Adipocyte (in vitro differentiated cells): ENCODE data around the gene COL23A1.
"Not testable (repeated sequence)": the region's sequence is repeated elsewhere in the genome, so short reads cannot be mapped to it uniquely, and the experiment has no call there.

Source experiments
- DNase-seq: peaks from one replicate; pipeline ENCODE4 v3.0.0-alpha.2; 2015; ENCODE audit warnings: low read depth
- H3K27me3 ChIP-seq: replicated peaks from 2 replicates; pipeline ENCODE4 v1.7.0; 2013; ENCODE audit warnings: mild to moderate bottlenecking, low read length, moderate library complexity; ENCODE audit not compliant: control insufficient read depth, insufficient read depth
- H3K36me3 ChIP-seq: 2 replicates; pipeline ENCODE4 v1.7.0; 2013; ENCODE audit warnings: low read length, mild to moderate bottlenecking, moderate library complexity; ENCODE audit not compliant: control insufficient read depth, insufficient read depth, severe bottlenecking
- H3K4me1 ChIP-seq: 2 replicates; pipeline ENCODE4 v1.7.0; 2013; ENCODE audit warnings: mild to moderate bottlenecking, low read length, moderate library complexity; ENCODE audit not compliant: control insufficient read depth, insufficient read depth
- H3K4me3 ChIP-seq: 2 replicates; pipeline ENCODE4 v1.7.0; 2013; ENCODE audit warnings: mild to moderate bottlenecking, low read length, moderate library complexity
- H3K9ac ChIP-seq: 2 replicates; pipeline ENCODE4 v1.7.0; 2013; ENCODE audit warnings: mild to moderate bottlenecking, low read length, moderate library complexity
- H3K9me3 ChIP-seq: 2 replicates; pipeline ENCODE4 v1.7.0; 2013; ENCODE audit warnings: mild to moderate bottlenecking, low read length, moderate library complexity; ENCODE audit not compliant: control insufficient read depth

Gene COL23A1

DNA sequence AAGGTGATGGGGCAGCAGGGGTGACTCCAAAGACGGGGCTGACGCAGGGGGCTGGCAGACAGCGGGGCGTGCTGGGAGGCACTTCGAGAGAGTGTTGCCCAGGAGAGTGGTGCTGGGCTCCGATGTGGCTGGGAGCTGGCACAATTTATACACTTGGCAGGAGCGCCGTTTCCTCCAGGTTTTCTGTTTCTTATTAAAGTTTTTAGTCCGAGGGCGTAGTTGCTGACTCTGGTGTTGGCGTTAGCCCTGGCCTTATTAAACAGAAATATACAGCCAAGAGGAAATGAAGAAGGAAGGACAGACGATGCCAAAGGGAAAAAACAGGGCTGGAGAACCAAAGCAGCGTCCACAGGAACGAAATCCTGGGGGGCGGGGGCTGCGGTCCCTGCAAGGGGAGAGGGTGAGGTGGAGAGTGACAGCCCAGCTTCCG is 218.0 kb downstream of the COL23A1 start:
- H3K4me1 ChIP-seq: peaks cover 14% of the 10 kb centered on the region
- no peak for DNase-seq
- H3K27me3 ChIP-seq: peaks cover 37% of the 10 kb centered on the region
- H3K9me3 ChIP-seq: peaks cover 6% of the 10 kb centered on the region
- H3K4me3 ChIP-seq: peak overlapping the region; percentile 67
- no peaks in the 10 kb centered on the region for H3K36me3 ChIP-seq
- H3K9ac ChIP-seq: peak overlapping the region; percentile 42

DNA sequence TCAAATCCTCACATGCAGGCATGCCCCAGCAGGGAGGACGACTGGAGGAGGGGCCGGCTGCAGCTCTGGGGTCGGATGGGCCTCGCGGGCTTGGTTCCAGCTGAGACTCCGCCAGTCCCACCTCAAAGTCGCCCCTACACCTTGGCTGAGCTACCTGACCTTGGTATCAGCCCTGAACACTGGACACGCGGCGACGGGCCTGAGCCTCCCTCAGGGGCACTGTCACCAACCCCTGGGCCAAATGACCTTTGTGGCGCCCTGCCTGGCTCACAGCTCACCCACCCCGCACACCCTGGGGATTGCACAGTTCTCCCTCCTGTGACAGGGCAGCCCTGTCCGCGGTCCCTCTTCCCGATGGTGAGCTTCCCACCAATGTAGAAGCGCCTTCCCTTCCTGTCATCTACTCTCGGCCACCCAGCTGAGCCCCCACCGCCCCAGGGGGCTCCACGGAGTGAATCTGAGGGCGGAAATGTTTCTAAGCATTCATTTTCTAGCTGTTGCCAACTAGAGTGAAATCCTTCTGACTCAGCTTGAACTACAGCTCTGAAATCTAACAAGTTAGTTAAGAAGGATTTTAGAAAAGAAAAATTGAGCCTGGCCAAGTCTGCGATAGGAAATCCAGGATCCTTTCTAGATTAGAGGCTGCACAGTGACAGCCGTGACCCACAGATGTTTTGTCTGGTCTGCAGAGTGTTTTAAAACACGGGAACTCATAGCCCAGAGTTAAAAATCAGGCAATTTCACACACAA is 218.7 kb downstream of the COL23A1 start:
- peak overlapping the region; percentile 67 for H3K4me3 ChIP-seq
- peak overlapping the region; percentile 42 for H3K9ac ChIP-seq
- H3K27me3 ChIP-seq: peaks cover 37% of the 10 kb centered on the region
- no peak for DNase-seq
- peaks cover 14% of the 10 kb centered on the region for H3K4me1 ChIP-seq
- peaks cover 6% of the 10 kb centered on the region for H3K9me3 ChIP-seq
- H3K36me3 ChIP-seq: no peaks in the 10 kb centered on the region

DNA sequence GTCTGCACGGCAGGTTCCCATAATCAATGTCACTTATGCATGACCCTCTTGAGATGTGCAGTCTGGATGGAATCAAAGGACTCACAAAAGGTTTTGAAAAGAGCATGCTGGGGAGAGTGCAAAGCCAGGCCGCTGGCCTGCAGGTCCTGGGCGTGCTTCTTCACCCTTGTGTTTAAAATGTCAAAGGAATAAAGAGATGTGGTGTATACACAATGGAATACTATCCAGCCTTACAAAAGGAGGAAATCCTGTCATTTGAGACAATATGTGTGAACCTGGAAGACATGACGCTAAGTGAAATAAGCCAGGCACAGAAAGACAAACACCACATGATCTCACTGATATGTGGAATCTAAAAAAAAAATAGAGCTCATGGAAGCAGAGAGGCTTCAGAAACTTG is 220.1 kb downstream of the COL23A1 start:
- Histone ChIP-seq H3K9ac (no peak overlapping the region), H3K36me3 (no peaks in the 10 kb centered on the region), H3K9me3 (peaks cover 6% of the 10 kb centered on the region), H3K4me1 (peaks cover 14% of the 10 kb centered on the region), H3K27me3 (peaks cover 38% of the 10 kb centered on the region), H3K4me3 (no peak overlapping the region)
- DNase-seq: no peak

DNA sequence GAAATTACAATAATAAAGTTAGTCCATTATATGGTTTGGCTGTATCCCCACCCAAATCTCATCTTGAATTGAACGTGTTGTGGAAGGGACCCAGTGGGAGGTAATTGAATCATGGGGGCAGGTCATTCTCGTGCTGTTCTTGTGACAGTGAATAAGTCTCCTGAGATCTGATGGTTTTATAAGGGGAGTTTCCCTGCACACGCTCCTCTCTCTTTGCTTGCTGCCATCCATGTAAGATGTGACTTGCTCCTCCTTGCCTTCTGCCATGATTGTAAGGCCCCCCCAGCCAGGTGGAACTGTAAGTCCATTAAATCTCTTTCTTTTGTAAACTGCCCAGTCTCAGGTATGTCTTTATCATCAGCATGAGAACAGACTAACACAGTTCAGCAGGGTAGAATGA is 220.7 kb downstream of the COL23A1 start:
- not testable (repeated sequence) for H3K4me3 ChIP-seq, DNase-seq, H3K9me3 ChIP-seq, H3K36me3 ChIP-seq, H3K9ac ChIP-seq
- H3K27me3 ChIP-seq: peaks cover 34% of the 10 kb centered on the region
- H3K4me1 ChIP-seq: peaks cover 14% of the 10 kb centered on the region

DNA sequence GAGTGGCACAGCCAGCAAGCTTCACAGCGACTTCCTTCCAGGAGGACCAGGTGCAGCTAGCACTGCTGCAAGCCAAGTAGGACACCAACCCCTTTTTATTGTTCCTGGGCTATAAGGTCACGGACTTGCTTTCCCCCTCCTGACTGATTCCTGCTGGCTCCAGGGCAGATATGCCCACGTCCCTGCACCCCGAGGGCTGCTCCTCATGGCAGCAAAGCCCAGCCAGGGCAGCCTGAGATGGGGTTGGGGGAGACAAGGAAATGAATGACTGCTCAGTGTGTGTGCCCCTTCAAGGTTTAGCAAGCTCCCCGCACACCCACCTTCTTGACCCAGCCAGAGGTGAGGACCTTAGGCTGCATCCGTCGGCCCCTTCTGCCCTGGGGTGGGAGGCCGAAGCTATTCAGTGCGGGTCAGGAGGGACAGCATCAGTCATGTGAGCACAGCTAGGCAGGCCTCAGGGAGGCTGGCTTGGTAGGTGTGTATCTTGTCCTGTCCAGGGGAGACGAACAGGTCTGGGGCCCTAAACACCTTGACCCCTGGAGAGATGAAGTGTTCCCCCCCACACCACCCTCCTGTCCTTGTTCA is 221.4 kb downstream of the COL23A1 start:
- H3K9me3 ChIP-seq: peaks cover 6% of the 10 kb centered on the region
- no peak overlapping the region for H3K4me3 ChIP-seq
- no peak overlapping the region for H3K9ac ChIP-seq
- no peaks in the 10 kb centered on the region for H3K36me3 ChIP-seq
- H3K4me1 ChIP-seq: peaks cover 14% of the 10 kb centered on the region
- no peak for DNase-seq
- H3K27me3 ChIP-seq: peaks cover 31% of the 10 kb centered on the region

DNA sequence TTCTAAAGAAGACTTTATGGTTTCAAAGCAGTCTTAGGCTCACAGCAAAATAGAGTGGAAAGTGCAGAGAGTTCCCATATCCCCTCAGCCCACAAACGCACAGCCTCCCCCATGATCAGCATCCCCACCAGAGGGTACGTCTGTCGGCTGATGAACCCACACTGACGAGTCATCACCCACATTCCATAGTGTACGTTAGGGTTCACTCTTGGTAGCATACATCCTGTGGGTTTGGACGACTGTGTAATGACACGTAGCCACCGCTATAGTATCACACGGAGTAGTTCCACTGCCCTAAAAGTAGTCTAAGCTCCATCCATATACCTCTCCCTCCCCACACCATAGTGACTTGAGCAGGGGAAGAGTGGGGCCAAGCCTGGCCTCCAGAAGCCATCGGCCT is 221.9 kb downstream of the COL23A1 start:
- DNase-seq: no peak
- H3K9me3 ChIP-seq: peaks cover 6% of the 10 kb centered on the region
- peaks cover 14% of the 10 kb centered on the region for H3K4me1 ChIP-seq
- H3K9ac ChIP-seq: no peak overlapping the region
- no peaks in the 10 kb centered on the region for H3K36me3 ChIP-seq
- H3K27me3 ChIP-seq: peaks cover 31% of the 10 kb centered on the region
- no peak overlapping the region for H3K4me3 ChIP-seq

DNA sequence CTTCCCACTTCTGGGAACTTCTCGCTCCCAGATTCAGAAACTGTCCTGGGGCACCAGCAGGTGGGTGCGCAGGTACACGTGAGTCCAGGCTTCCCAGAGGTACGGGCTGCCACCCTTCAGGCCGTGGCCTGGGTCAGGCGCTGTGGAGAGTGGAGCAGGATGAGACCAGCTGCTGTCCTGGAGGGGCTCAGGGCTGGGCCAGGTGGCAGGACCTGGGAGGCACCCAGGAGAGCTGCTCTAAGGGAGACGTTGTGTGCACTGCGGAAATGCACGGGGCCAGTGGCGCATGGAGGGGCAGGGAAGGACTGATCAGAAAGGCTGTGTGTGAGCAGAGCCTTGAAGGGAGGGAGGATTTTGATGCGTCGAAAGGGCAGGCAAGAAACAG is 222.5 kb downstream of the COL23A1 start:
- no peak for DNase-seq
- H3K9me3 ChIP-seq: peaks cover 6% of the 10 kb centered on the region
- H3K36me3 ChIP-seq: no peaks in the 10 kb centered on the region
- peaks cover 14% of the 10 kb centered on the region for H3K4me1 ChIP-seq
- H3K9ac ChIP-seq: no peak overlapping the region
- H3K27me3 ChIP-seq: peaks cover 31% of the 10 kb centered on the region
- no peak overlapping the region for H3K4me3 ChIP-seq

DNA sequence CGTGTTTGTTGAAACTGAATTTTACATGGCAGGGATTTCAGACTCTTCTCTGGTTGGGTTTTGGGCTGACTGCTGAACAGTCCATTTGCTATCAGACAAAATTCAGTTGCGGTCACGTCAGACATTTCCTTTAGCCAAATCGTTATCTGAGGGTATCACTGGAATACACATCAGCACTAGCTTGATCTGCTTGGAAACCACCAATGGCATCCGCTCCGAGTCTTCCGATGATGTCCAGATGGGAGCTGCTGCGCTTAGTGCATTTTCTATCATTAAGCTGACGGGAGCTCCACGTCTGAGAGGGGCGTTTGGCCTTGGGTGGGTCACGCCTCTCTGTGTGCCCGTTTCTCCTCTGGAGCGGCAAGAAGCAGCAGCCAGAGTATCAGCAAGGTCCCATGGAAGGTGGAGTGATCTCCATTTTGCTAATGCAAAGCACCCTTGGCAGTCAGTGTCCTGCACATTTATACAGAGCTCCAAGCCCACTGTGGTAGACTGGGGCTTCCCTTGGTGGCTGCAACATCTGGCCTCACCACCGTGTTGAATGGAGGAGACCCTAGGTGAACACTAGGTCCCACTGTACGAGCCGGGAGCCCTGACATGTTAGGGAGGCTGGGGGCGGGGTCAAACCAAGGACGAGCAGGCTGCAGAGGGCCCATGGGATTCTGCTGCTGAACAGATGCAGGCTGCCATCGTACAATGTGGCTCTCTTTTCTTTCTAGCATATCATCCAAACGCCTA is 223.0 kb downstream of the COL23A1 start:
- Histone ChIP-seq H3K9me3 (peaks cover 6% of the 10 kb centered on the region), H3K9ac (no peak overlapping the region), H3K4me3 (no peak overlapping the region), H3K36me3 (no peaks in the 10 kb centered on the region), H3K27me3 (peaks cover 34% of the 10 kb centered on the region), H3K4me1 (peaks cover 9% of the 10 kb centered on the region)
- no peak for DNase-seq

DNA sequence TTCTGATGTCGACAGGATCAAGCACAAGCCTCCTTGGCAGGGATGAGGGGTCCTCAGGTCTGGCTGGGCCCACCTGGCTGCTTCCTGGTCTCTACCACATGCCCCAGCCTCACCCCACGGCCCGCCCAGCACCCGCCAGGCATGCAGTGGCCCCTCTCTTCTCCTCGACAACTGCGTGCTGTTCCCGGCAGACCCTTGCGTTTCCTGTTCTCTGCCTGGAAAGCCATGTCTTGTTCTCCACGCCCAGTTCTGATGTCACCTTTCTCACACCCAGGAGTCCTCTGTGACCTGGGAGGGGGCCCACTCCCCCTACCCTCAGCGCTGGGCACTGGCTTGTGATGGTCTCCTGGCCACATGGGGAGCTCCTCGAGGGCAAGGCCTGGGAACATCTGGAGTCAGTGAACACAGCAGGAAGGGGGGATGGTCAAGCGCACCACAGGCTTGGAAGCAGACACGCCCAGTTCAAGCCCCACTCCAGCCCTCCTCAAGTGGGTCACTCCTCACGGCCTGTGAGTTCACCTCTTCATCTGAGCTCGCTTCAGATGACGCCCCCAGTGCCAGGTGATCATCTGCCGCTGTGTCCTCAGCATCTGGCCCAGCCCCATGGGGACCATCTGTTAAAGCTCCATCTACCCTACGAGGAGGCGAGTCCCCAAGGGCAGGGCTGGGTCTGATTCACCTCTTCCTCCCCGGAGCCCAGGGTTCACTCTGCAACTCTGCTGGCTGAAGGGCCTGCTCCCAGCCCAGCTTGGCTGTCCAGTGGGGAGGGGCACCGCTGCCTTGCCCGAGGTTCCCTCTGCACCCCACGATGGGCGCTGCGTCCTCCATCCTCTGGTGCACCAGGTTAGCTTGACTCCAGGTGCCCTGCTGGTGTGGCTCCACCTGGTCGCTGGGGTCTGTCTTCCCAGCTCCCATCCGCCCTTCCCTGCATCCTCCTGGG is 224.4 kb downstream of the COL23A1 start:
- no peak overlapping the region for H3K4me3 ChIP-seq
- H3K36me3 ChIP-seq: no peaks in the 10 kb centered on the region
- no peaks in the 10 kb centered on the region for H3K4me1 ChIP-seq
- H3K27me3 ChIP-seq: peaks cover 44% of the 10 kb centered on the region
- H3K9me3 ChIP-seq: peaks cover 6% of the 10 kb centered on the region
- H3K9ac ChIP-seq: no peak overlapping the region
- no peak for DNase-seq

DNA sequence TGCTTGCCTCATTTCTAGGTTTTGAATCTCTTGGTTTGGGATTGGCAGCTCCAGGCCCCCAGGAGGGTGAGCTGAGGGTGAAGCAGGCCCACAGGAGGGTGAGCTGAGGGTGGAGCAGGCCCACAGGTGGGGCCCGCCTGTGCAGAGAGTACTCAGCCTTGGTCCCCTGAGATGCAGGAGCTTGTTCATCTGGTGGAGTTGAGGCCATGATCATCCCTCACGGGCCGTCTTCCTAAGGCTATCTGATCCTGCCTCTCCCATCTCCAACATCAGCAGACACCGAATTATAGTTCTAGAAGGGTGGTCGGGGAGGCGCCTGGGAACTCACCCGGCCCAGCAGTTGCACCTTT is 225.9 kb downstream of the COL23A1 start:
- no peaks in the 10 kb centered on the region for H3K36me3 ChIP-seq
- peaks cover 4% of the 10 kb centered on the region for H3K4me1 ChIP-seq
- peaks cover 4% of the 10 kb centered on the region for H3K9me3 ChIP-seq
- no peak overlapping the region for H3K4me3 ChIP-seq
- peaks cover 56% of the 10 kb centered on the region for H3K27me3 ChIP-seq
- no peak overlapping the region for H3K9ac ChIP-seq
- no peak for DNase-seq
